Stimulated activated CD8-positive, alpha-beta memory T cell treated with anti-CD3 and anti-CD28 coated beads, Interleukin-7, amount 100 ng/mL, for 48 hours (primary cell): ENCODE results near the gene CDK9.
"Not testable (repeated sequence)": the region's sequence is repeated elsewhere in the genome, so short reads cannot be mapped to it uniquely, and the experiment has no call there.

Experiments used
- DNase-seq, 2 donors: peaks; one replicate each; pipeline ENCODE4 v3.0.0-alpha.2; 2020; ENCODE audit warnings: low read depth in 1 of 2; ENCODE audit errors: extremely low read depth in 1 of 2

The CDK9 gene

DNA sequence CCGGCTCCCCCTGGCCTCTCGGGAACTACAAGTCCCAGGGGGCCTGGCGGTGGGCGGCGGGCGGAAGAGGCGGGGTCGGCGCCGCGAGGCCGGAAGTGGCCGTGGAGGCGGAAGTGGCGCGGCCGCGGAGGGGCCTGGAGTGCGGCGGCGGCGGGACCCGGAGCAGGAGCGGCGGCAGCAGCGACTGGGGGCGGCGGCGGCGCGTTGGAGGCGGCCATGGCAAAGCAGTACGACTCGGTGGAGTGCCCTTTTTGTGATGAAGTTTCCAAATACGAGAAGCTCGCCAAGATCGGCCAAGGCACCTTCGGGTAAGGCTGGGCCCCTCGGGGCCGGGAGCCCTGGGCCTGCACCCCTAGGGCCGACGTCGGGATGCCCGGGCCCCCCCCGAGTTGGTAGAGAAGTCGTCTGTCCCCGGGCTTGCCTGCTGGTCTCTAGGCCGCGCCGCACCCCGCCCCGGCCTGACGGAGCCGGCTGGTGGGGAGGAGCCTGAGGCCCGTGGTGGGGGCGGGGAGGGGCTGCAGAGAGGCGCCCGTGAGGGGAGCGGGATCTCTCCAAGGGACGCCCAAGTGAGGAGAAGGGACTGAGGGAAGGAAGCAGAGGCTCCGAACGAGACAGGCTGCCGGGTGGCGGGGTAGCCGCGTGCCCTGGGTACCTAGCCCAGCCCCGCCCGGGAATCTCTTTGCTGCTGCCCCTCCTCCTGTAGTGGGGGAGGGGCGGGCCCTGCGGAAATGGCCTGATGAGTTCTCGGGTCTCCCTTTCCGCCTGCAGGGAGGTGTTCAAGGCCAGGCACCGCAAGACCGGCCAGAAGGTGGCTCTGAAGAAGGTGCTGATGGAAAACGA lies at the start of gene CDK9:
CDK9 (plus strand) TSS at position 102 of the 840 bp plus-strand sequence; CDS start at position 217, 115 bp downstream.
- peak; percentile 87 to 91 for DNase-seq

- no peak for DNase-seq
Observed at GRCh38 chr9:127738666-127739065, 47.2 kb upstream of the CDK9 start.

GRCh38 chr9:127739614-127740330 lies 46.1 kb upstream of the CDK9 start:
- no peak for DNase-seq

DNA sequence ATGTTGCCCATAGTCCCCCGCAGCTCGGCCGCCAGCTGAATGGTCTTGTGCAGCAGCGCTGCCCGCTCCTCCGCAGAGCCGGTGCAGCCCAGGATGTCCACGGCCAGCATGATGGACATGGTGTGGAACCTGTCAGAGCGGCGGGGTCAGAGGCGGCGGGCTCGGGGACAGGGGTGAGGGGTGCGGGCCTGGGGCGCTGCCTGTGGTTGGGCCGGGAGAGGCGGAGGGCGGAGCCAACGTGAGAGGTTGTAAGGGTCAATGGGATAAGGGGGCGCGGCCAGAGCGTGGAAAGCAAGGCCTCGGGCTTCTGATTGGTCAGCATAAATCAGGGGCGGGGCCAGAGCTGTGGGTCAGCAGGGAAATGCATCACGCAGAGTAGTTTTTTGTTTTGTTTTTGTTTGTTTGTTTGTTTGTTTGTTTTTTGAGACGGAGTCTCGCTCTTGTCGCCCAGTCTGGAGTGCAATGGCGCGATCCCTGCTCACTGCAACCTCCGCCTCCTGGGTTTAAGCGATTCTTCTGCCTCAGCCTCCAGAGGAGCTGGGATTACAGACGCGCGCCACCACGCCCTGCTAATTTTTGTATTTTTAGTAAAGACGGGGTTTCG lies 43.9 kb upstream of the CDK9 start:
- no peak for DNase-seq

- DNase-seq = no peak
Observed at GRCh38 chr9:127742435-127743088, 43.3 kb upstream of the CDK9 start.

DNA sequence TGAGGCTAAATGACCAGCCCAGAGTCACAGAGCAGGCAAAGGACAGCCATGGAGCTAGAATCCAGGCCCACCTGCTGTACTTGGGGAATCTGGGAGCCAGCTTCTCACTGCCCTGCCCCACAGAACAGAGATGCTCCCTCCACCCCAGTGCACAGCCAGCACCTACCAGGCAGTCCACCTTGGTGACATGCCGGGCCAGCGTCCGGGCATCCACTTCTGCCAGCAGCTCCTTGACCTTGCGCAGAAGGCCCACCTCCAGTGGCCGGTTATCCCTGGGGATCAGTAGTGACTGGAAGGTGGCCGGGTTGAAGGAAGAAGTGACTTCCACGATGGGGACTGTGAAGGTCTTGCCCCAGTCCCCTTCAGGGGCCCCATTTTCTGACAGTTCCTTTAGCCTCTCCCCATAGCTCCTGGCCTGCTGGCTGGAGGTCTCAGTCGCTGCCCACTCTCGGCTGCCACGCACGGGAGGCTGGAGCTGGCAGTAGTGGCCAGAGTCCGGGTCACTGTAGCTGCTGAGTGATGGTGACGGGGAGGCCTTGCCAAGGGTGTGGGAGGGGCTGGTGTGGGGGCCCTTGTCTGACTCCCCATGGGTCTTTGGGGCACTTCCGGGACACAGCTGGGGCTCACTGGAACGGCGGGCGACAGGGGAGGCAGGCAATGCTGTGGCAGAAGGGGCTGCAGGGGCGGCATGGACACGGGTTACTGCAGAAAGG lies 41.3 kb upstream of the CDK9 start:
- no peak for DNase-seq

GRCh38 chr9:127746959-127747569 lies 38.8 kb upstream of the CDK9 start:
- DNase-seq = no peak

GRCh38 chr9:127749090-127749787 lies 36.6 kb upstream of the CDK9 start:
- DNase-seq = no peak

DNA sequence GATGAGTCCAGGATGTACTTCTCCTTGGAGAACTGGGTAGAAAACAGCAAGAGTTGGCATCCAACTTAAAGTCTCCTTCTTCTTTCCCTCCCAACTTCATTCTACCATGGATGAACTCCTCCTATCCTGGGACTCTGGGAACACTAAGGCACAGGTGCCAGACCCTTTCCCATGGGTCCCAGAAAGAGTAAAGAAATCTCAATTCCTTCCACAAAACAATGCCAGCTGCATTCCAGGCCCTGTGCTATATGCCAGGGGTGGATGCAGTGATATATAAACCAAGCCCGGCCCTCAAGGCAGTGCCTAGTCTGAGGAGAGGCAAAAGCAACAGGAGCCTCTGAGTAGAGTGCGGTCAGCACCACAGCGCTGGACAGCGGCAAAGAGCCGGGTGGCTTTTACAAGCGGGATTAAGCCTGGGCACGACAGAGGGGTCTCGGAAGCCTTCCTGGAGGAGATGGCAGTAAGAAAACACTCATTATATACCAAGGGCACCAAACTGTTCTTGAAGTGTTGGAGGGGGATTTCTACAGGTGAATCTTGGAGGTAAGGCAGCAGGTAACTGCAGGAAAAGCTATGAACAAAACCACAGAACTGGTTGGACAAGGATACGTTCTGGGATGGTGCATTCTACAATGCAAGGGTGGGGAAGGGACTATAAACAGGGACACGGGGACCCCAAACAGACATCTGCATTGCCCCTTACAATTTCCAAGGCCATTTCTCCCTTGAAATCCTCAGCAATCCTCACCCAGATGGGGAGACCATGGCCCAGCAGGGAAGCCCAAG lies 34.4 kb upstream of the CDK9 start:
- DNase-seq = no peak

- no peak for DNase-seq
Observed at GRCh38 chr9:127753148-127753547, 32.7 kb upstream of the CDK9 start.

DNA sequence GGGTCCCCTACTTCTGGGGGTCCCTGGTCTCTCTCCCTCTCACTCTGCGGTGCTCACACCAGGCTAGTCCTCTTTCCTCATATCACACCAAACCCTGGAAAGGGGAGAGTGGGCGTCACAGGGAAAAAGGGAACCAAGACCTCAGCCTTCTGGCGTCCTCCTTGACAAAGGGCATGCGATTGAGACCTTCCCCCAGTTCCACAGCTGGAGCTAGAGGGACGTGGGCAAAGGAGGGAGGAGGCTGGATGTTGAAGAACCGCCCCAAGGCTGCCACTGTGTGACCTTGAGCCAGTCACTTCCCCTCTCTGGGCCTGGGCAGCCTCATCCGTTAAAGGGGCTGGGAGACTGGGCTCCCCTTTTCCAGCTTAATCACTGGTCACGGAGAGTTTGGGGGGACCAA lies 32.2 kb upstream of the CDK9 start:
- DNase-seq = no peak

DNA sequence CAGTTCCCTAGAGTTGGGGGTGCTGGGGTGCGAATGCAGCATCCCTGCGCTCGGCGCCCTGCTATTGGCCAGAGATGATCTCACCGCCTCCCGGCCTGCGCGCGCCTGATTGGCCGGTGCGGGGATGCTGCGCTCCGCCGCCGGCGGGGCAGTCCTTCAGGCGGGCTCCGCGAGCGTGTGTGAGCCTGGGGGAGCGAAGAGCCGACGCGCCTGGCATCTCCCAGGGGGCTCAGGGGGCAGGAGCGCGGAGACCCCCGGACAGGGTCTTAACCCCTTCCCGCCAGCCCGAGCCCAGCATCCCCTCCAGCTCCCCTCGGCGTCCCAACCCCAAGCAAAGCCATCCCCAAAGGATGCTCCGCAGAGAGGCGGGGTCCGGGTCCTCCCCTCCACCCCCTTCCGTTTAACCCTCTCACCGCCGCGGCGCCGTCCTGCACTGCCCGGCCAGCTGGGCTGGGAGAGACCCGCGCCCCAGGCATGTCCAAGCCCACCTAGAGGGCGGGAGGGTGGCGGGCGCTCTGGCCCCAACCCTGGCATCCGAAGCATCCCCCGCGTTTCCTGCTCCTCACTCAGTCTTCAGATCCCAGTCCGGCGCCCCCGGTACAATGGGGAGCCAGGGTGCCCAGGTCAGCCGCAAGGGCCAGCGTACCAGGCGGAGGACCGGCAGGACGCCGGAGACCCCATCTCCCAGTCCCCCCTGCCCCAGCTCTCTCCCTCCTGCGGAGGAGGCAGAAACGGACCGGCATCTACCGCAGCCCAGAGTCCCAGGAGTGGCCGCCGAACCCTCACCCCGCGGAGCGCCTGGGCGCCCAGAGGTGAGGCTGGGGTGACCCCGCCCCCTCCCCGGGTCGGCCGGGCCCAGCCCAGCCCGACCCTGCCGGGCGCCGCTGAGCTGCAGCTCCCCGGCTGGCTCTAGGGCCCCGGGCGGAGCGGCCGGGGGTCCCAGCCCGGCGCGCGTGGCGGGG lies 31.5 kb upstream of the CDK9 start:
- no peak for DNase-seq

- DNase-seq = no peak
Observed at GRCh38 chr9:127755061-127756060, 30.5 kb upstream of the CDK9 start.

GRCh38 chr9:127756233-127756632 lies 29.6 kb upstream of the CDK9 start:
- DNase-seq = no peak

DNA sequence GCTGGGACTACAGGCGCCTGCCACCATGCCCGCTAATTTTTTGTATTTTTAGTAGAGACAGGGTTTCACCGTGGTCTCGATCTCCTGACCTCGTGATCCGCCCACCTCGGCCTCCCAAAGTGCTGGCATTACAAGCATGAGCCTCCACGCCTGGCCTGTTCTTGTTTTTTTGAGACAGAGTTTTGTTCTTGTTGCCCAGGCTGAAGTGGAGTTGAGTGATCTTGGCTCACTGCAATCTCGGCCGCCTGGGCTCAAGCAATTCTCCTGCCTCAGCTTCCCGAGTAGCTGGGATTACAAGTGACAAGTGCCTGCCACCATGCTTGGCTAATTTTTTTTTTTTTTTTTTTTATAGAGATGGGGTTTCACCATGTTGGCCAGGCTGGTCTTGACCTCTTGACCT lies 29.1 kb upstream of the CDK9 start:
- DNase-seq = not testable (repeated sequence)

GRCh38 chr9:127758843-127759242 lies 27.0 kb upstream of the CDK9 start:
- DNase-seq = no peak
